ENCODE measurements around the gene AGXT2. TPM values are rescaled to one million over a fixed set of nuclear protein-coding genes. Genes with fewer than 3 reads are reported as not detected.
"Not testable (repeated sequence)": the region's sequence is repeated elsewhere in the genome, so short reads cannot be mapped to it uniquely, and the experiment has no call there.

The AGXT2 gene
- total RNA-seq, 1 donor from 2014 or later, result not detected

- no peak for DNase-seq
Measured at GRCh38 chr5:35012365-35012764, 35.4 kb downstream of the AGXT2 start.

GRCh38 chr5:35010676-35011075 lies 37.1 kb downstream of the AGXT2 start:
- no peak for DNase-seq

- no peak for DNase-seq
Measured at GRCh38 chr5:35009657-35010056, 38.1 kb downstream of the AGXT2 start.

DNA sequence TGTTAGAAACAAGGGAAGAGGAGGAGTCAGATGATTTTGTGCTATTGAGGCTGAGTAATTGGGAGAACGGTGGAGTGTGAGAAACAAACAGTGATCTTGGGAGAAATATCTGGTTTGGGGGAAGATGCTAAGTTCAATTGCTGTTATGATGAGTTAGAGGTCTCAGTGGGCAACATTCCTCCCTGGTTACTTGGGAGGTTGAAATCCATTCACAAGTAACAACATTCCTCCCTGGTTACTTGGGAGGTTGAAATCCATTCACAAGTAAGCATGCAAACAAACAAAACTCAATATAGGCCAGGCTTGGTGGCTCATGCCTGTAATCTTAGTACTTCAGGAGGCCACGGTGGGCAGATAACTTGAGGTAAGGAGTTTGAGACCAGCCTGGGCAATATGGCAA lies 38.7 kb downstream of the AGXT2 start:
- DNase-seq, result no peak

DNA sequence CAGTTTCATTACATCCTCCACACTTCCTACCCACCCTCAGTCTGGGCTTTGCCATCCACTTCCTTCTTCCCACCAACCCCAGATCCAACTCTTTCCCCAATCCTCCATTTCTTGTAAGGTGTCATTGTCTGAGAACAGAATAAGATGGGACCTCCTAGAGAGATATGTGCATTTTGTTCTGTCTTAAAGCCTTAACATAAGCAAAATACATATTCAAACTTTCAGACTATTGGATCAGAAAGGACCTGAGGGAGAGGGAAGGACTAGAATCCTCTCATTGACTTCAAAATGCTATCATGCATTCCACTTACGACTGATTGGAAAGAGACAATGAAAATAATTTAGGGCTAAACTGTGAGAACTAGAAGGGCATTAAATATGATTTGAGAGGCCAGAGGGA lies 43.0 kb downstream of the AGXT2 start:
- DNase-seq, result no peak

DNA sequence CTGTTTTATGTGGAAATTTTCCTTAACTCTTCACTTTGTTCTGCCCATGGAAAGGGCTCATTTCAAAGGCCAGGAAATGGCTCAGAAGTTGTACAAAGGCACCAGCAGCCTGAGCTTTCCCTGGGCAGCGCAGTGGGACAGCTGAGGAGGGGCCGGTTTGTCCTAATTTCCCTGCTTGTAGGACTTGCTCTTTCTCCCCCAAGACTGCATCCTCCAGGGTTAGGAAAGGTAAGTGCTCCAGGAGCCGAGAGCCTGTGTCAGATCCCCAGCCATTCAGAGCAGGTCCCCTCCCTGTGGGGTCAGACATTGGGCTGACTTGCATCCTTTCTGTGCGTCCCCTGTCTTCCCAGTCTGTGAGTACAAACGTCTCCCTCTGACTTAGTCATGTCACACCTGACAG lies 43.5 kb downstream of the AGXT2 start:
- no peak for DNase-seq

DNA sequence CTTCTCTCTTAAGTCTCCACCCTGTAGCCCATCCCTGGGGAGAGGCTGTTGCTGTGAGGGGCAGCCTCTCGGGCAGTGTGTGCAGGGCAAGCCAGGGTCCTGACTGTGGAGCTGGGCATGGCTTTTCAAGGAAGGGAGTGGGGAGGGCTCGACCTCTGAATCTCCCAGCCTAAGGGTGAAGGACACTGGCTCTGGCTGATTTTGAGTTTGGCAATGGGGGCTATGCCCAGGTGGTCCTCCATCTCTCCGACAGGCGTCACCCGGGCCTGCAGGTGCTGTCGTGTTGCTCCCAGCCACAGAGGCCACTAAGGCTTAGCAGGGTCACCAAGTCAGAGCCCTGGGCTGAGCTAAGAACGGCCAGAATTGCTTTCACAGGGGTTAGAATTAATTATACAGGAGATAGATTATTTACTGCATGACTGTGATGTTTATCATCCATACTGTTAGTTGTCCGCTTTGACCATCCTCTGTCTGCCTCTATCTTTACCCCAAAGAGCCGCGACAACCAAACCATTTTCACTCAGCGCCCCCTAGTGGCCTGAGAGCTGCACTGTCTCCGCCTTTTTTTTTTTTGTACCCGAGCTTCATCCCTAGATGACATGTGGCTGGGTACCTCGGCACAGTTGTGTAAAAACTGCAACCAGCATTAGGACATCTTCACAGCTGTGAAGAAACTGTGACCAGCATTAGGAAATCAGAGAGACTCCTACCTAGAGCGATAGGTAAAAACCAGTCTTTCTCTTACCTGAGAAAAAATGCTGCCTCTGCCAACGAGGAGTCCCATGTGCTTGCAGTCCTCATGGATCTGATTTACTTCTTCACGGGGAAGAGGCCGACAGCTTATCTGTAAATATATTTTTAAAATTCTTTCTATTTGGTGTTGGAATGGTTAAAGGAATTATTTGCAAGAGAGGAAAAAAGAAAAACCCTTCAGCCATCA lies 44.5 kb downstream of the AGXT2 start:
- DNase-seq, result no peak

DNA sequence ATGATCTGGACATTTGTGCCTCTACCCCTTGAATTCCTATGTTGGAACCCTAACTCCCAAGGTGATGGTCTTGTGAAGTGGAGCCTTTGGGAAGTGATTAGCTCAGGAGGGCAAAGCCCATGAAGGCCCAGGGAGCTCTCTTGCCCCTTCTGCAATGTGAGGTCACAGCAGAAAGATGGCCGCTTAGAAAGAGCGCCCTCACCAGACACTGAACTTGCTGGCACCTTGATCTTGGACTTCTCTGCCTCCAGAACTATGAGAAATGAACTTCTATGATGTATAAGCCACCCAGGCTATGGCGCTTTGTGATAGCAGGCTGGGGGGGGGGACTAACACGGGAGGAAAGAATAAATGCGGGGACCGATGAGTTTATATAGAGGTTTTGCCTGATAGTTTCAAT lies 45.3 kb downstream of the AGXT2 start:
- DNase-seq, result no peak

DNA sequence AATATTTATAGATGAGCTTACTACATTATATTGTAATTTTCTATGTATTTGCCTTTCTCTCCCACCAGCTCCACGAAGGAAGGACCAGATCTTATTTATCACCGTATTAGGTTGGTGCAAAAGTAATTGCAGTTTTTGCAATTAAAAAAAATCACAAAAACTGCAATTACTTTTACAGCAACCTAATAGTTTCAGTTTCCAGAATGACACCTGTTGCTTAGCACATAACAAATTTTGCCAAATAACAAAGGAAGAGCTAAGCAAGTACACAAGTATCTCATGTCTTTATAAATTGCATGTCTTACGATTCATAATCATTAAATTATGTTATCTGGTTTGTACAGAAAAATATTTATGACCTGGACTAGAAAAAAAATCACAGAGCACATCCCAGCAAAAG lies 45.9 kb downstream of the AGXT2 start:
- no peak for DNase-seq

DNA sequence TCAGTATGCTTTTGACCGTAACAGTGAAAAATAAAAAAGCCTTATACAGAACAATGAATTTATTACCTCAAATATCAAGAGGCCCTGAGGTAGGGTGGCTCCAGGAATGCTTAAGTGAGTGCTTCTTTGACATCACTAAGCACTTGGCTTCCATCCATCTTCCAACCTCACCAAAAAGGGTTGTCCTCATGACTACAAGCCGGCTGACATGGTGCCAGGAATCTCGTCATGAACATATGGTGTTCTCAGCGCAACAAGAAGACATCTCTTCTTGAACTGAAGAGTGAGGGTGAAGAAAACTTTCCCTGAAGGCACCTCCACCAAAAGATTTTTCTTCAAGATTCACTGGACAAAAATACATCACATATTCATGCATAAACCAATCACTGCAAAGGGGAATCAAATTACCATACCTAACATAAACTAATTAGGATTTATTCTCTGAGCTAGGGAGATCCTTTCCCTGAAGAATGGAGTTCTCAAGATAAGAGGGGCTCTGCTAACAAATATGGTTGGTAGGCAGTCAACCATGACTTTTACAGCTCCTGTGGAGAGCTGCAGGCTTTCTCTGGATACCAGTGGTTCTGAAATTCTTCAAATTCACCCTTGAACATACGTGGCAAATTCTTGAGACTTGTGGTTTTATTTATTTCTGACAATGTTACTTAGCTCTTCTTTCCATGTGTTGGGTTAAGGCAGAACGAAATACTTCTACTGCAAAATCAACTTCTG lies 49.5 kb downstream of the AGXT2 start:
- DNase-seq, result peak; percentile 32

GRCh38 chr5:34996261-34996660 lies 51.5 kb downstream of the AGXT2 start:
- DNase-seq, result no peak

- DNase-seq, result no peak
Measured at GRCh38 chr5:34993951-34994350, 53.8 kb downstream of the AGXT2 start.

DNA sequence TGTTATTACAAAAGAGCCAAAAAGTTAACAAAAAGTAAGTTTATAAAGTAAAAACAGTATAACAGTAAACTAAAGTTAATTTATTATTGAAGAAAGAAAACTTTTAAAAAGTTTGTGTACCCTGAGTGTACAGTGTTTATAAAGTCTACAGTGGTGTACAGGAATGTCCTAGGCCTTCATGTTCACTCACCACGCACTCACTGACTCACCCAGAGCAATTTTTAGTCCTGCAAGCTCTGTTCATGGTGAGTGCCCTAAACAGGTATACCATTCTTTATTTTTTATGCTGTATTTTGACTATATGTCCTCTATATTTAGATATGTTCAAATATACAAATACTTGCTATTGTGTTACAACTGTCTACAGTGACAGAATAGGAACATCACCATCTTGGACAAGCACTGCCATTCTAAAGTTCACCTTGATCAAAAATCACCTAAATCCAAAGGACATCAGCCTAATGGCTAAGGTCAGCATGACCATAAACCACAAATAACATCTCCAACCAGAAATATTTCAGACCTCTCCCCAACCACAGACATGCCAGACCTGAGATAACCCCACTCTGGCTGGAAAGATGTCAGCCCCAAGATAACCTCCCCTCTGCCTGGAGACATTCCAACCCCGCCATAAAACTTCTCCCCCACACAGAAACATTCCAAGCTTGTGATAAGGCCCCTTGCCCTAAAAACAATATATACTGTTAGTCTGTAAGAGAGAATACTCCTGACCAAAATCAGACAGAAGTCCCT lies 56.1 kb downstream of the AGXT2 start:
- DNase-seq, result no peak

DNA sequence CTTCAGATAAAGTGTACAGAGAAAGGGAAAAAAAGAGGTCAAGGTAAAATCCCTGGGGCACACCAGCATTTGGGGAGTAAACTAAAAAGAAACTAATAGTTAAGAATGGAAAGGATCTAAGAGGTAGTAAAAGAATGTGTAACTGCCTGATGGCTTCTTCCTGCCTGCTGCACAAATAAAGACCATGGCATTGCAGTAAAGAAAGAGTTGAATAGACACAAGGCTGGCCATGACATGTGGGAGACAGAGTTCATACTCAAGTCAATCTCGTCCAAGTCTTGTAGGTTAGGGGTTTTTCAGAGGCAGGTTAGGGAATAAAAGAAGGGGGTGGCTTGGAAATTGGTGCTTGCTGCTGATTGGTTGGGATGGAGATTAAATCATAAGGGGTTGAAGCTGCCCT lies 60.8 kb downstream of the AGXT2 start:
- no peak for DNase-seq

GRCh38 chr5:34982823-34983222 lies 64.9 kb downstream of the AGXT2 start:
- DNase-seq, result no peak

DNA sequence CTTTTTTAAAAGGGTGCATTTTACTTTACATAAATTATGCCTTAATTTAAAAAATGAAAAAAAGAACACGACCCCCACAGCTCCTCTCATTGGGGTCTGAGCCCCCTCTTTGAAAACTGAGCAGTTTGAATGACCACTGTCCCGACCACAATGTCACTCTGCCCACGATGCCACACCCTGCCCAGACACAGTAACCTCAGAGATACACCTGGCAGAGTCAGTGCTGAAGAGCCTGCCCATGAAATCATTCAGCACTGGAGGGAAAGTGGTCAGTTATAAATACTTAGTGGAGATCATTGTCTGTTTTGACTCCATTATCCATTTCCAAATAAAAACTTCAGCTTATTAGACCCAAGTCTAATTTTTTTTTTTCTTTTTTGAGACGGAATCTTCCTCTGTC lies 69.1 kb downstream of the AGXT2 start:
- DNase-seq, result no peak

DNA sequence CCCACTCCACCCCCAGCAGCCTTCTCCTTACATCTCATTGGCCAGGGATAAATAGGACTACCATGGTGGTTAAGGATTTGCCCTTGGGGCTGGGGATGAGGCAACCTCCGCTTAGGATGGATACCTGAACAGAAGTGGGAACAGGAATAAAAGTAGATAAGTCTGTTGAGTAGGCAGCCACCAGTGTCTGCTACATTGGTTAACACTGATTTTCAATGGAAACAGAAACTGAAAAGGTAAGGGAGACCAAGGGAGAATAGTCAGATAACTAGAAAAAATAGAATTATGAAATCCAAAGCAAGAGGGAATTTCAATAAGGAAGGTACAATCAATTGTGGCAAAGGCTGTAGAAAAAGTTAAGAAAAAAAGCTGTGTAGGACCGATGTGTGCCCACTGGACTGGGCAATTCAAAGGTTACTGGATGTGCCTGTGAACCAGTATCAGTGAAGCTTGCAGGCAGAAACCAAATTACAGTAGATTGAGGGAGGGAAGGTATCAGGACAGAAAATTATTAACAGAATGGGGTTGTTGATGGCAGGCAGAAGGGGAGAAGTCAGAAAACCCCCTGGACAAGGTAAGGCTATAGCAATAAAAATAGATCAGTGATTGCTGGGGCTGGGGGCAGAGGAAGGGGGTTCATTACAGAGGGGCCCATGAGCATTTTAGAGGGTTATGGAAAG lies 69.7 kb downstream of the AGXT2 start:
- no peak for DNase-seq

- DNase-seq, result no peak
Measured at GRCh38 chr5:34976347-34976746, 71.4 kb downstream of the AGXT2 start.

GRCh38 chr5:34971655-34972054 lies 76.1 kb downstream of the AGXT2 start:
- DNase-seq, result not testable (repeated sequence)

- DNase-seq, result no peak
Measured at GRCh38 chr5:34970552-34970951, 77.2 kb downstream of the AGXT2 start.

DNA sequence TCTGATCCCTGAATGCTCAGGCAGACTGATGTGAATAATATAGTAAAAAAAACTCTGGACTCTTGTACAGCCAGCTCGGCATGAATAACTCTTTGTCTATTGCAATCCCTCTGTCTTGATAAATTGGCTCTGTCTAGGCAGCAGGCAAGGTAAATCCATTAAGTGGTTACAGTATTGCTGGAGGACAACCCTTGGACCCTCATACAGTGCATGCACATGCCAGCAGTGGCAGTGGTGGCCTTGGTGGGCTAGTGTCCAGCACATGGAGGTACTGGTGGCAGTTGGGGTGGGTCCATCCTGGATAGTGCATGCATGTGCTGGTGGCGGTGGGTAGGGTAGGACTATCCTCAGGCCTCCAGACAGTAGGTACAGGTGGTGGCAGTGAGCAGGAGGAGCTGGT lies 79.5 kb downstream of the AGXT2 start:
- DNase-seq, result no peak

- no peak for DNase-seq
Measured at GRCh38 chr5:34967540-34967939, 80.2 kb downstream of the AGXT2 start.
